ELR (cell line): ENCODE measurements around the gene SLK.

Experiments used
- DNase-seq: peaks from one replicate; pipeline ENCODE4 v3.0.0-alpha.2; 2015; ENCODE audit warnings: low read depth

SLK gene

DNA sequence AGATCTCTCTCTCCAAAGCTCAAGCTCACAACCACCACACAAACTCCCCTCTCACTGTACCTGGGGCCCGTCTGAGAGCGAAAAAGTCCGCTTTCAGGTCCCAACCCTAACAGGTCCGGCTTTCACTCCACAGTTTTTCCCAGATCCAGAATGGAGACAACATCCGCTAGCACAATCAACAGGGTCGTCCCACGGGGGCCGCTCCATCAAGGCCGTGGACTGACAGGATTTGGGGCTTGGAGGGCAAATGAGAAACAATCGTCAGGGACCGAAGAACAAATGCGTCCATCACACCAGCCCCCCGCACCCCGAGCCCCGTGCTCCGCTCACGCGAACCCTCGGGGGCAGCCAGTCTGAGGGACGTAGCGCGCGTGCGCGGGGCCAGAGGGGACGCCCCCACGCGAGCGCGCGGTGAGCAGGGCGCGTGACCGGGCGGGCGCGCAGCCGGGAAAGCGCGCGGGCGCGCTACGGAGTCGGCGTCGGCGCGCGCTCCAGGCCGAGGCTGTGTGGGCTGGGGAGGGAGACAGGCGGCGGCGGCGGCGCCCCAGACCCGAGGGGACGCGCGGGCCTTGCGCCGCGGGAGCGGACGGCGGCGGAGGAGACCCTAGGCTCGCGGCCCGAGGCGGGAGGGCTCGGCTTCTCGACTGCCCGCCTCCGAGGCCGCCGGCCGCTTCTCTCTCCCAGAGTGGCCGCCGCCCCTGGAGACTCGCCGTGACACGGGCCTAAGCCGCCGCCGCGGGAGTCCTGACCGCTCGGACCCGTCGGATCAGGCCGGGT is at the start of gene SLK:
TSS of gene SLK (plus strand) at position 470 of the 777 bp plus-strand sequence. CDS start 606 bp downstream, outside the sequence.
- DNase-seq: peak; percentile 90

DNA sequence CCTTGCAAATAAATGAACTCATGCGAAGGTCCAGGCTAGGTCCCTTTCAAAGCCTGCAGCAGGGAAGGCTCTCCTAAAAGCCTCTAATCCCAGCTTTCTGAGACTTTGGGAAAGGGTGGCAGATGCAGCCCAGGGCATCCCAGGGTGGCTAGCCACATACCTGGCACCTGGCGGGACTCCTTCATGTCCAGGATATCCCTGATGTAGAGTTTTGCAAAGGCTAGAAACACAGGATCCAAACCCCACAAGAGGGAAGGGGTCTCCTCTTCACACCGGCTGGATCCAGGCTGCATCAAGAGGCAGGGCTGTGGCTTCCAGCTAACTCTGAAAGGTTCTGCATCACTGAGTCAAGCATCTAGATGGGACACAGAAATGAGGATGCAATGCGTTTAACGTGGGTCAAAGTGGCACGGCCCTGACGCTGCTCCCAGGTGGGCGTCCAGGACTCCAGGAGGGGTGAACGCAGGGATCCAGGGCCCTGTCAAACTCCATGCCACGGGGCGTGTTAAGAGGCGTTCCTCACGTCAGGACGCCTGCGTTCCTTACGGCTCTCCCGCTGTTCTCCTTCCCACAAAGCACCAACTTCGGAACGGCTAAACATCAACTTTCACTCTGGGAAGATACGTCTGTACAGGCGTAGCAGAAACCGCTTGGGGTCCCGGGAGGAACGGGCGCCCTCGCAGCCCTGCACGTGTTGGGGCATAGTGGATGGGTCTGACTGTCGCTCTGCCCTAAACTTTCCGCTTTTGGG is 49.5 kb upstream of the SLK start:
- DNase-seq: no peak

DNA sequence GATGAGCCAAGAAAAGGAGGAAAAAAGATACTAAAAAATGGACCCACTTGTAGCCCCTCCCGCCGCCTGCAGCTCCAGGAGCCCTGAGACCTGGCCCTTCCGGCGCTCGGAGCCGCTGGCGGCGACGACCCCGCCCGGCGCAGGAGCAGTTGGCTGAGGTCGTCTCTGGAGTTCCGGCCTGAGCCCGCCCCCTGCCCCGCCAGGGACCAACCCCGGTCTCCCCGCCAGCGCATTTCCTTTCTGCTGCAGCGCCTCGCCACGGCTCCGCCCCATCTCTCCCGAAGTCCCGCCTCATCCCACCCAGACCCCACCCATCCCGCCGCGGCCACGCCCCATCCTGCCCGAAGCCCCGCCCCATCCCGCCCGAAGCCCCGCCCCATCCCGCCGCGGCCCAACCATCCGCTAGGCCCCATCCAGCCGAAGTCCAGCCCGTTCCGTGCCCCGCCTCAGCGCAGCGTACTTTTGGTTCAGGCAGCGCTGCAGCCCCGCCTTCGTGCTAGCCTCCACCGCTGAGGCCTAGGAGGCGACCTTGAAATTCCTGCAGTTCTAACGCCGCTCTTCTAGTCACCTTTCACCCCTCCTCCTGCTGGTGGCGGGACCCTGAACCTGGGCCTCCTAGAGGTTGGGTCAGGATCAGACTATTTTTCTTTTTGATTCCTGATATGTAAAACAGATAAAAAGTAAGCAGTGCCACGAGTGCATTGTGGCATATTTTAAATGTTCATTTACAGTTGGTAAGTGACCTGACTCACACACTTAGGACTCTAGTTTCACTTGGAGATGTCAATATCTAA is 48.7 kb upstream of the SLK start, which contains the start of gene STN1:
TSS of gene STN1 (minus strand) at position 132 of the 794 bp plus-strand sequence. CDS start 590 bp downstream, outside the sequence.
- peak; percentile 97 for DNase-seq

DNA sequence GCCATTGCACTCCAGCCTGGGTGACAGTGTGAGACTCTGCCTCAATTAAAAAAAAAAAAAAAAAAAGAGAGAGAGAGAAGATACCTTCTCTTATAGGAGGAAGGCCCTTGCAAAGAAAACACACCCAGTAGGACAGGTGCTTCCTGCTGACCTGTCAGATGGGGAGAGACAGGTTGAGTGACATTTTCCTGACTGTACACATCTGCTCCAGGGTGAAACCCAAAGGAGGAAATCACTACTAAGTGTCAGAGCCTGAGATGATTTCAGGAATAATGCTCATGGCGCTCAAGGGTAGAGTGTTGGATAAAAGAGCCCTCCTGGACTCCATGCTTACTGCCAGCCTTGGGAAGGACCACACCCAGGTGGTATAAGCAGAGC is 47.3 kb upstream of the SLK start:
- no peak for DNase-seq

DNA sequence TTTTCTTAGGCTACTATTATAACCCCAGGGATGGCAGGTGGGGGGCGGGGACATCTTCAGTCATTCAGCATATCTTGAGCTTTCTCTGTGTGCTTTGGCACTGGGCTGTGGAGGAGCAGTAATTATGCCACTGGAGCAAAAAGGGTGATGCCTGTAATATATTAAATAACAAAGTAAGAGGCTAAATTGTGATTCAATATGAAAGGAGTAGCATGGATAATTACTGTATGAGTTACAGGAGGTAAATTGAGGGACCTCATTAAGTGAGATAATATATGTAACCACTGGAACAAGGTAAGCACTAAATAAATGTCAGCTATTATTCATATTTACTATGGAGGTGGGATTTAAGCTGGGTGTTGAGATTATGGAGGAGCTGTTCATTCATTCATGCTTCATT is 45.7 kb upstream of the SLK start:
- DNase-seq: no peak

DNA sequence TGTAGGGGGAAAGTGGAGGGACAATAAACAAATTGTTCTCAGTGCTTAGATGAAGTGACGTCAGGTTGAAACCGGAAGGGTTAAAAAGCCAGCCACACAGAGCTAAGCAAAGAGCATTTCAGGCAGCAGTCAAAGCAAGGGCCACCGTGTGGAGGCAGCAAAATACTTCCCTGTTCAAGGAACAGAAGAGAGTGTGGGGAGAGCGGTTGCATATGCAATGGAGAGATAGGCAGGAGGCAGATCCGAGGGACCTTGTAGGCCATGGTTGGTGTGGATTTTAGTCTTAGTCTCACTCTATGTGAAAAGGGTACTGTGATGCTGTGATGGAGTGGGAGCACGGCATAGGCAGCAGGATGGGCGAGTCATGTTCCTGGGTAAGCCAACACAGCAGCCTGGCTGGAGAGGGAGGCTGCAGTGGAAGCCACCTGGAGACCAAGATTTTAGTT is 45.2 kb upstream of the SLK start:
- peak; percentile 42 for DNase-seq

DNA sequence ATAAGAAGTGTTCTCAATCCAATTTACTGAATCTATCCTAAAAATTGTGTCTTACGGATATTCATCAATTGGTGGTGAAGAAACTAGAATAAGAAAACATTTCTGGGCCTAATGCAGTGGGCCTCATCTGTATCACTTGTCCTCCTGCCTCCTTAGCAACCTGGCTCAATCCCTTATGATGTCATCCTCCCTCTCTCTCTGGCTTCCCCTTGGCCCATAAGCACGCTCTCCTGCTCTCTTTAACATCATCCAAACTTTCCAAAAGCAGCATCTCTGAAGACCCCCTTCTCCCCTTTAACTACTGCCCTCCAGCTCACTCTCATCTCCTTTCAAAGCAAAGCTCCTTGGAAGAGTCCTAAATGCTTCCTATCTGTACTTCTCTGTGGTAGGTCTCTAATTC is 44.3 kb upstream of the SLK start:
- no peak for DNase-seq

DNA sequence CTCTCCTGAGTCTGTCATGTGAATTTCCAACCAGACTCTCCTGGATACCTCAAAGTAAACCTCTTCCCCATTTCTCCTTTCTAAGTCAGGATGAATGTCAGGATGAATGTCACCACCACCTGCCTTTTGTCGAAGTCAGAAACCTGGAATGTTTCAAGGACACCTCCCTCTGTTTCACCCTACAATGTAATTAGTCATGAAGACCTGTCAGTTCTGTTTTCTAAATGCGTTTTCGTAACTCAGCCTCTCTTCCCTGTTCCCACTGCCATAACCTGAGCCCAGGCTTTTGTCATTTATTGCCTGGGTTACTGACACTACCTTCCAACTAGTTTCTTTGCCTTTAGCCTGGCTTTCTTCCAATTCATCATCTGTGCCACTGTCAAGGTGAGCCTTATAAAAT is 43.4 kb upstream of the SLK start:
- no peak for DNase-seq

DNA sequence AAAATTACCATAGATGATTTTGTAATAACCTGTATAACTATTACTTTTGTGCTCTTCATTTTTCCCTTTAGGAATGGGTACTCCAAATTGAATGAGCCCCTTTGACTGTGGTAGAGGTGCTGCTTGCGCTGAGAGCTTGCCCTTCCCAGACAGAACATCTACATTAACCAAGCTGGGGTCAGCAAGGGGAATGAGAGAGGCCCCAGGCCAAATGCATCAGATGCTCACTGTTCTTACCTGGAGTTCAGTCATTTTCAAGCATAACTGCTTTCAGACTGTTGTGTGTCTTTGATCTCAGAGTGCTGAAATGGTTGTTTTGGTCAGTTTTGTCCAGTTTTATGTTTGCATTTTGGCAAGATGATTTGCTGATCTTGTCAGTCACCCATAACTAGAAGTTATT is 41.3 kb upstream of the SLK start:
- DNase-seq: no peak

DNA sequence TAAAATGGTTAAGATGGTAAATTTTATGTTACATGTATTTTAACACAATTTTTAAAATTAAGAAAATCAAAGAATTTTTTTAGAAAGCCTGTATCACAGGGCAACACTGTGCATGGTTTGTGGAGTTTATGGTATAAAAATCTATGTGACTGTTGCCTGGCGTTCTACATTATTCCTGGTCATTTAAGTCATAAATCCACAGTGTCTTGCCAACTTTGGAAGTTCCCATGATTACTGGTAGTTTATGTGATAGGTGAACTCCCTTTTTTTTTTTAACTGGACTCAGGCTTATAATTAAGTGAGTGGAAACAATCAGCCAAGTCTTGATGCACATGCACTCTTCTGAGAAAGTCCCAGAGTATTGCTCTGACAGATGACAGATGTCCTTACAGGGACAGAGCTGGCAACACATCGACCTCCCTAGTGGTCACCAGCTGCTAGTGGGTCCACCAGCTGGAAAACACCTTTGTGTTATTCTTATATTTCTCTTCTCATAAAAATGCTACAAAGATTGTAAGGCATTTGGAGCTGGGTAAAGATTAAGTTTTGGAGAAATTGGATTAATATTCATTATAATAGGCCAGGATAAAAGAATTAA is 40.1 kb upstream of the SLK start:
- no peak for DNase-seq

DNA sequence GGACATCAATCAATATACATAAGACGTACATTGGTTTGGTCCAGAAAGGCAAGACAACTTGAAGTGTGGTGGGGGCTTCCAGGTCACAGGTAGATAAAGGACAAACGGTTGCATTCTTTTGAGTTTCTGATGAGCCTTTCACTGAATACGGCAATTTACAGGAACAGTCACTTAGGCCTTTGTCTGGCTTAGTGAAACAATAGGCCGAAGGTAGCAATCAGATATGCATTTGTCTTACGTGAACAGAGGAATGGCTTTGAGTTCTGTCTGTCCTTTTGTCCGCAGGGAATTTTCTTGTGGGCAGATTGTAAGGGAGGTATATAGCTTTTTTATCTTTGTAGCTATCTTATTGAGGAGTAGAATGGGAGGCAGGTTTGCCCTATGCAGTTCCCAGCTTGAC is 38.2 kb upstream of the SLK start:
- no peak for DNase-seq

DNA sequence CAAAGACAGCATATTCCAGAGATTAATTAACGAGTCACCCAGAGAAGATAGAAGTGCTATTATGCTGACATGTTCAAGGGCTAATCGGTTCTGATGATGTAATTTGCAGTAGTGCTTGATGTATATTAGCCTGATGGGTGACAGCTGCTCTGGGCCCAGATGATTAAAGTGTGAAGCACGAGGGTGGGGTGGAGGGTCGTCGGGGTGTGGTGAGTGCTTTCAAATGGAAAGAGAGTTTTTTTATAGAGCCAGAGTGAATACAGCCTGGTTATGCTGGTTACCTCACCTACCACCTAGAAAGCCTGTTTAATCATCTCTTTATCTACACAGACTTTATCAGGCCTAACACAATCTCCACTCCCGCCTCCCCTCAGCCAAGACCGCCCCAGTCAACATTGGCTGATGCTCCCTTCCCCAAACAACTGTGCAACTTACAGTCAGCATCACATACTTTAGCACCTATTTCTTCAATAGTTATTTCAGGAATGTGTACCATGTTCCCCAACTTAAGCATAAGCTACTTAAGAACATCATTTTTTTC is 37.5 kb upstream of the SLK start:
- DNase-seq: no peak

DNA sequence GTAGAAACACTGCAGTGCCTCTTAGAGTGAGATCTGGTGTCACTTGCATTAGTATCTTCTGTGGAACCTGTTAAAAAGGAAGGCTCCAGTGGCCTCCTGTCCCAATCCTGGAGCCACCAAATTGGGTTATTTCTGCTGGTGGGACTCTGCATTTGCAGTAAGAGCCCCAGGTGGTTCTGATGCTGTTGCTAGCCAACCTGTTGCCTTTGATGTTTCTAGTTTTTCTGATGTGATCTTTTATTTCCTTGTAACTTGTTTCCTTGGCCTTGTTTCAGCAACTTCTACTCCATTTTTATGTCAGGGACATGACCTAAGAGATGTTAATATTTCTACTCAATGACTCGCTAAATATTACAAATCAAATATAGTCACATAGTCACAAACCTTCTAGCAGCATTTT is 36.5 kb upstream of the SLK start:
- DNase-seq: no peak

DNA sequence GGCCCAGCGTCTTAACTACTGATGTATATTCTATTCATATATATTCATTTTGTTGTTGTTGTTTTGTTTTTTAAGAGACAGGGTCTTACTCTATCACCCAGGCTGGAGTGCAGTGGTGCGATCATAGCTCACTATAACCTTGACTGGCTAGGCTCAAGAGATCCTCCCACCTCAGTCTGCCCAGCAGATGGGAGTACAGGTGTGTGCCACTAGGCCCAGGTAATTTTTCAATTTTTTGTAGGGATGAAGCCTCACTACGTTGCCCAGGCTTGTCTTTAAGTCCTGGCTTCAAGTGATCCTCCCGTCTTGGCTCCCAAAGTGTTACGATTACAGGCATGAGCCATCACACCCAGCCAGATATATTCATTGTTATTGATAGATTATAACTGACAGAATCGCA is 36.1 kb upstream of the SLK start:
- DNase-seq: no peak

DNA sequence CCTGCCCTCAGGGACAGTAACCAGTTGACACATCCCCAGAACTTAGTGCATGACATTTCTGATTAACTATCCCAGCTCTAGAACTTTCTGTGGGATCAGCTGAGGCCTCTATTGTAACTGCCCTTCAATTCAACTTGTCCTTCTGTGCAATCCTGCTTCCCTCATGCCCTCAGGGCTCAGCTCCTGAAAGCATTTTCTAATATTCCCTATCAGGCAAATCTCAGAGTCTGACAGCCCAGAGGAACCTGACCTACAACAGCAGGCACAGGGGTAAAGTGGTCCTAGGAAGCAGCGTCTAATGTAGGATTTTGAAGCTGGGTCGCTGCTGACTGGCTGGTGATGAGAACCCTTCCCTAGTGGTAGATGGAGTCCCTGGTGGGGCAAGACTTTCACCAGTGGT is 35.3 kb upstream of the SLK start:
- DNase-seq: no peak

DNA sequence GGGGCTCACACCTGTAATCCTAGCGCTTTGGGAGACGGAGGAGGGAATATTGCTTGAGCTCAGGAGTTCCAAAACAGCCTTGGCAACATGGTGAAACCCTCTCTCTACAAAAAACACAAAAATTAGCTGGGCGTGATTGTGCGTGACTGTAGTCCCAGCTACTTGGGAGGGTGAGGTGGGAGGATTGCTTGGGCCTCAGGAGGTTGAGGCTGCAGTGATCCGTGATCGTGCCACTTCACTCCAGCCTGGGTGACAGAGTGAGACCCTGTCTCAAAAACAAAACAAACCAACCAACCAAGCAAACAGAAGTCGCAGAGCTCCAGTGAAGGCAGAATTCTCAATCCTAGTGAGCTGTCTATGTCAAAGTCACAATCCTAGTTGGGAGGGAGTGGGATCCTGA is 34.7 kb upstream of the SLK start:
- DNase-seq: no peak

DNA sequence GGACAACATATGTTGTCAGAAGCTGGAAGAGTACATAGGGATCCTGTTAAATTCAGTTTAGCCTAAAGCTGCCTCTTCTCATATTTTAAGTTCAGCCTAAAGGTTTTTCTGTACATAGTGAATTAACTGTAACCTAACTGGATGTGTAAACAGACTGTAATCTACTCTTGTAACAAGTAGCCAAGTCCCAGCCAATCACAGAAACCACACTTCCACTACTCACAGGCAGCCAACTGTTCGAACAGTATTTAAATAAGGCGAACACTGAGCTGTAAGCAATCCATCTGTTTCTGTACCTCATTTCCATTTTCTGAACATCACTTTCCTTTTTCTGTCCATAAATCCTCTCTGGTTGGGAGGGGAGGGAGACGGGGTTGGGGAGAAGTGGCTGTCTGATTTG is 34.0 kb upstream of the SLK start:
- no peak for DNase-seq

DNA sequence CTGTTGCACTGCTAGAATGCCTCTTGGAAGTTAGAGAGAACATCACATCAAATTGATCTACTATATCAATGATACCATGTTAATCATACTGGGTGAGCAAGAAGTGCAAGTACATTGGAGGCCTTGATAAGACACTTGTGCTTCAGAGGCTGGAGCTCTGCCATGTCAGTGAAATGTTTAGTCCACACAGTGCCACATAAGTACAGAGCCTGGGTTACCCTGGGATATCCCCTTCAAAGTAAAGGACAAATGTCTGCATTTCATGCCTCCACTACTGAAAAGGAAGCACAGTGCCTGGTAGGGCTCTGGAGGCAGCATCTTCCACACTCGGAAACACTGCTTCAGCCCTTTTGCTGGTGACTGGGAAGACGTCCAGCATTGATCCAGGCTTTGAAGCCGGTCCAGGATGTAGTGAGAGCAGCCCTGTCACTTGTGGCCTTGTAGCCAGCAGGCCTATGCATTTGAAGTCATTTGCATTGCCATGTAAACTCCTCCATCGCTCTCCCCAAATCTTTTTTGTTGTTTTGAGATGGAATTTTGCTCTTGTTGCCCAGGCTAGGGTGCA is 33.3 kb upstream of the SLK start:
- no peak for DNase-seq

DNA sequence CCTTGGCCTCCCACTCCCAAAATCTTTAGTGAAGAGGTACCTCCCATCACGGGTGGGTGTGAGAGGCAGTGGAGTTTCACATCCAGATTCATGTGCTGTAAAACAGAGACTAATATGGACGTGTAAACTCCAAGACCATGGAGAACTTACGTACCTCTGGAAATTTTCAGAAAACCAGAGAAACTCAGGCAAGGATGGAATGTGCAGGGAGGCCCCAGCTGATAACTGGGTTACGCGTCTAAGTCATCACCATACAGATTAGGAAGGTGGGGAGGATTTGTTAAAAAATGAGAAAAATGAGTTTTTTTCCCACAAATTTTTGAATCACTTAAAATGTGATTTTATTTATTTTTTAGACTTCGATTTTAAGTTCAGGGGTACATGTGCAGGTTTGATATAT is 32.6 kb upstream of the SLK start:
- DNase-seq: no peak

DNA sequence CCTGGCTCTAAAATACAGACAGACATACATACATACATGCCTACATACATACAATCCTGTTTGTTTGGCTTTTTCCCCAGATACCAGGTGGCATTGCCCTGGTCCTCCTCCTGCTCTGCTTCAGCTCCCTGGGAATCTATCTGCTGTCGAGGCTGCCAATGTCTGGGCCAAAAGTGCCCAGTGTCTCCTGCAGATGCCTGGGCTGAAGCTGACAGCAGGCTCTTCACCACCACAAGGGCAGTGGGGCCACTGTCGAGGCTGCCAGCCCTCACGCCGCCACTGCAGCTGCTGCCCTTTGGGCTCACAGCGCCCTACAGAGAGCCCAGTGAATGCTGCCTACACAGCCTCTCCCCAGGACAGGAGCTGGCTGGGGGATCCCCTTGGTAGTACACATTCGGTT is 30.9 kb upstream of the SLK start:
- DNase-seq: no peak

DNA sequence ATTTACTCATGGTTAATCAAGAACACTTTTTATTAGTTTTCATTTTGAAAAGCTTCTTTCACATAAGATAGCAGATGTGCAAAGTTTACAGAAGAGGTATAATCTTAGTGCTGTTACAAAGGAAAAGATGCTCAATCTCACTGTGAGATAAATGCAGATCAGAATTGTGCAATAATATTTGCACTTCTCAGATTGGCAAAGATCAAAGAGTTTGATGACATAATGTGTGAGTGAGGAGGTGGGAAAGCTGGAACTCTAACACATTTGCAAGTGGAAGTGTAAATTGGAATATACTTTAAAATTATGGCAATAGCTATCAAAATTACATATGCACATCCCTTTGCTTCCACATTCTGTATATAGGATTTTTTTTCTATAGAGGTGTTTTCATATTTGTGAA is 27.4 kb upstream of the SLK start:
- no peak for DNase-seq

DNA sequence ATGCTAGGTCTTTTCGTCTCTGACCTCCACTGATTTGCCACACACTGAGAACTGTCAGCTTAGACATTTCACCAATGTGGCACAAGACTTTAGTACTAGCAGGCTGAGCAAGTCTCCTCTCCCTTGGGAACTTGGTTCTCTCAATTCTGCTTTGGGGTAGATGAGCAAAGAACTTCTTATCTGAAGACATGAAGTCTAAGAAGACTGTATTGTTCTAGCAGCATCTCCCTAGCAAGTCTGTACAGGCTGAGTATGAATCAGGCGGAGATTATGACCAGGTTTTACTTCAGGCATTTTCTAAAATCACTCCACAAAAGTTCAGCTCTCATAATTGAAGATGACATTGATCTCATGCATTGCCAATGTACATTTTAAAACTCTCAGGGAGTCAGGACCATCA is 25.1 kb upstream of the SLK start:
- DNase-seq: no peak
